Mammary epithelial cell (primary cell): ENCODE measurements around the gene HSPE1.

Experiments
- EZH2 ChIP-seq: IDR thresholded peaks from 2 replicates; pipeline ENCODE4 v1.6.1; 2012; ENCODE audit warnings: low read length, inconsistent platforms, borderline replicate concordance
- TF ChIP-seq, protein P1 (sequence below), 2 donors: IDR thresholded peaks in 1 of 2; conservative IDR thresholded peaks in 1 of 2; 2 replicates each; pipeline ENCODE4 v1.5.1; 2011 to 2012; ENCODE audit warnings: inconsistent platforms in 2 of 2, low read length in 2 of 2, mild to moderate bottlenecking in 2 of 2, control low read depth in 1 of 2, low read depth in 1 of 2; ENCODE audit not compliant: insufficient read depth in 1 of 2; ENCODE audit errors: extremely low read depth in 1 of 2

GRCh38 chr2:197464175-197464574, 36.0 kb upstream of the HSPE1 start:
- TF ChIP-seq, protein P1, sequence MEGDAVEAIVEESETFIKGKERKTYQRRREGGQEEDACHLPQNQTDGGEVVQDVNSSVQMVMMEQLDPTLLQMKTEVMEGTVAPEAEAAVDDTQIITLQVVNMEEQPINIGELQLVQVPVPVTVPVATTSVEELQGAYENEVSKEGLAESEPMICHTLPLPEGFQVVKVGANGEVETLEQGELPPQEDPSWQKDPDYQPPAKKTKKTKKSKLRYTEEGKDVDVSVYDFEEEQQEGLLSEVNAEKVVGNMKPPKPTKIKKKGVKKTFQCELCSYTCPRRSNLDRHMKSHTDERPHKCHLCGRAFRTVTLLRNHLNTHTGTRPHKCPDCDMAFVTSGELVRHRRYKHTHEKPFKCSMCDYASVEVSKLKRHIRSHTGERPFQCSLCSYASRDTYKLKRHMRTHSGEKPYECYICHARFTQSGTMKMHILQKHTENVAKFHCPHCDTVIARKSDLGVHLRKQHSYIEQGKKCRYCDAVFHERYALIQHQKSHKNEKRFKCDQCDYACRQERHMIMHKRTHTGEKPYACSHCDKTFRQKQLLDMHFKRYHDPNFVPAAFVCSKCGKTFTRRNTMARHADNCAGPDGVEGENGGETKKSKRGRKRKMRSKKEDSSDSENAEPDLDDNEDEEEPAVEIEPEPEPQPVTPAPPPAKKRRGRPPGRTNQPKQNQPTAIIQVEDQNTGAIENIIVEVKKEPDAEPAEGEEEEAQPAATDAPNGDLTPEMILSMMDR (conservative IDR thresholded peaks at IDR 0.05 in 1 of 2, IDR thresholded peaks at IDR 0.05 in 1 of 2; ENCODE audit: extremely low read depth in 1 of 2, insufficient read depth in 1 of 2, low read depth in 1 of 2, low read length in 2 of 2), result no peak
- TF ChIP-seq EZH2, result no peak
